BE2C (cell line): ENCODE data around the gene MTHFD2.
A peak's percentile ranks its signal among the peaks of the same experiment; 100 is the strongest.

Experiments used
- DNase-seq: peaks from one replicate; pipeline ENCODE4 v3.0.0-alpha.2; 2020
- H3K27me3 ChIP-seq: fragments of 250-450 bp; sonication (Bioruptor Pico); 2 replicates; pipeline ENCODE4 v1.5.1; 2020; ENCODE audit warnings: mild to moderate bottlenecking
- H3K36me3 ChIP-seq: fragments of 250-450 bp; sonication (Bioruptor Pico); 2 replicates; pipeline ENCODE4 v1.5.1; 2020; ENCODE audit warnings: mild to moderate bottlenecking
- H3K4me1 ChIP-seq: fragments of 250-450 bp; sonication (Bioruptor Pico); 2 replicates; pipeline ENCODE4 v1.5.1; 2020
- H3K4me3 ChIP-seq: 2 replicates; pipeline ENCODE4 v1.5.1; 2011; ENCODE audit warnings: low read depth, low read length
- H3K9me3 ChIP-seq: fragments of 250-450 bp; sonication (Bioruptor Pico); 2 replicates; pipeline ENCODE4 v1.5.1; 2020
- CTCF ChIP-seq: IDR thresholded peaks from 2 replicates; pipeline ENCODE4 v1.5.1; 2012; ENCODE audit warnings: mild to moderate bottlenecking, low read depth, low read length

The MTHFD2 gene

GRCh38 chr2:74199871-74200305 lies 1.5 kb downstream of the MTHFD2 start:
- no peak for TF ChIP-seq CTCF
- H3K9me3 ChIP-seq, result no peaks in the 10 kb centered on the region
- DNase-seq, result no peak
- H3K4me1 ChIP-seq, result no peaks in the 10 kb centered on the region
- peak overlapping the region; percentile 87 for H3K4me3 ChIP-seq
- no peaks in the 10 kb centered on the region for H3K27me3 ChIP-seq
- H3K36me3 ChIP-seq, result peaks cover 15% of the 10 kb centered on the region

- no peaks in the 10 kb centered on the region for H3K4me1 ChIP-seq
- H3K36me3 ChIP-seq, result peaks cover 28% of the 10 kb centered on the region
- H3K4me3 ChIP-seq, result peak overlapping the region; percentile 87; the same call in 1 of the 2 replicates
- no peak for DNase-seq
- TF ChIP-seq CTCF, result no peak
- H3K9me3 ChIP-seq, result no peaks in the 10 kb centered on the region
- no peaks in the 10 kb centered on the region for H3K27me3 ChIP-seq
Observed at GRCh38 chr2:74201196-74201595, 2.8 kb downstream of the MTHFD2 start.

- no peaks in the 10 kb centered on the region for H3K27me3 ChIP-seq
- no peak overlapping the region for H3K4me3 ChIP-seq
- no peak for TF ChIP-seq CTCF
- DNase-seq, result no peak
- peaks cover 32% of the 10 kb centered on the region for H3K36me3 ChIP-seq
- no peaks in the 10 kb centered on the region for H3K9me3 ChIP-seq
- H3K4me1 ChIP-seq, result no peaks in the 10 kb centered on the region
Observed at GRCh38 chr2:74201596-74201995, 3.2 kb downstream of the MTHFD2 start.

- no peak for TF ChIP-seq CTCF
- Histone ChIP-seq H3K9me3 (no peaks in the 10 kb centered on the region), H3K4me3 (no peak overlapping the region), H3K4me1 (no peaks in the 10 kb centered on the region), H3K36me3 (peaks cover 56% of the 10 kb centered on the region), H3K27me3 (no peaks in the 10 kb centered on the region)
- no peak for DNase-seq
Observed at GRCh38 chr2:74204436-74204835, 6.0 kb downstream of the MTHFD2 start.

GRCh38 chr2:74205113-74205512 lies 6.7 kb downstream of the MTHFD2 start:
- H3K4me3 ChIP-seq, result no peak overlapping the region
- no peak for DNase-seq
- H3K27me3 ChIP-seq, result no peaks in the 10 kb centered on the region
- H3K9me3 ChIP-seq, result no peaks in the 10 kb centered on the region
- H3K4me1 ChIP-seq, result no peaks in the 10 kb centered on the region
- no peak for TF ChIP-seq CTCF
- H3K36me3 ChIP-seq, result peaks cover 63% of the 10 kb centered on the region

- H3K4me1 ChIP-seq, result no peaks in the 10 kb centered on the region
- no peak for TF ChIP-seq CTCF
- no peaks in the 10 kb centered on the region for H3K27me3 ChIP-seq
- H3K4me3 ChIP-seq, result no peak overlapping the region
- no peaks in the 10 kb centered on the region for H3K9me3 ChIP-seq
- peaks cover 68% of the 10 kb centered on the region for H3K36me3 ChIP-seq
- no peak for DNase-seq
Observed at GRCh38 chr2:74205596-74205995, 7.2 kb downstream of the MTHFD2 start.
